ENCODE data around the gene AKAP7.
A peak's percentile ranks its signal among the peaks of the same experiment; 100 is the strongest.
"Not testable (repeated sequence)": the region's sequence is repeated elsewhere in the genome, so short reads cannot be mapped to it uniquely, and the experiment has no call there.

AKAP7 gene

GRCh38 chr6:131135244-131136020 is at the start of gene AKAP7:
Gene AKAP7, plus strand, starts transcription at chr6:131135467. Its CDS starts 297 bp downstream, at chr6:131135764.
- DNase-seq (ENCODE audit: low read depth), result peak; percentile 33

- not testable (repeated sequence) for DNase-seq (ENCODE audit: low read depth)
Measured at GRCh38 chr6:131090339-131090738, 44.9 kb upstream of the AKAP7 start.

- not testable (repeated sequence) for DNase-seq (ENCODE audit: low read depth)
Measured at GRCh38 chr6:131091944-131092343, 43.3 kb upstream of the AKAP7 start.

DNA sequence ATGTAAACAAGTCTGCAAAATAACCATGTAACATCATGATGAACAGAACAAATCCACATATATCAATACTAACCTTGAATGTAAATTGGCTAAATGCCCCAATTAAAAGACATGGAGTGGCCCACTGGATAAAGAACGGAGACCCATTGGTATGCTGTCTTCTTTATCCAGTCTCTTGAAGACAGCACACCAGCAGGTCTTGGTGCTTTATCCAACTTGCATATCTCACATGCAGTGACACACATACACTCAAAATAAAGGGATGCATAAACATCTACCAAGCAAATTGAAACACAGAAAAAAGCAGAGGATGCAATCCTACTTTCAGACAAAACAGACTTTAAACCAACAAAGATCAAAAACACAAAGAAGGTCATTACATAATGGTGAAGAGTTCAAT is 41.9 kb upstream of the AKAP7 start:
- no peak for DNase-seq (ENCODE audit: low read depth)

GRCh38 chr6:131096786-131097185 is 38.5 kb upstream of the AKAP7 start:
- no peak for DNase-seq (ENCODE audit: low read depth)

GRCh38 chr6:131101911-131102680 is 33.2 kb upstream of the AKAP7 start:
- no peak for DNase-seq (ENCODE audit: low read depth)

DNA sequence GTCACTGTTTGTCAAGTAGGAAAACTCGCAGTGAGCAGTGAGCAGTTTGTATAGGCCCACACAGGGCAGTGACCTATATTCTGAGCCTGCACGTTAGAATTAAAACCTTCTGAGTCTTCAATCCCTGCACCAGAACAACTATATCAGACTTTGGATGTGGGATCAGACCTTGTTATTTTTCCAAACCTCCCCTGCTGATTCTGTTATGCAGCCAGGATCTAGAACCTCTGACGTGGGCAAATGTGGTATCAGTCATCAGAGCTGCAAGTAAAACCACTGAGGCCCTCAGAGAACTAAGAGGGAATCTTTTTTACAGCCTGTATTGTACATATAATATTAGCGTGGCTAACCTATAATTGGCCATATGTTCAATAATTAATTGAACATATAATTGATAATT is 32.0 kb upstream of the AKAP7 start:
- DNase-seq (ENCODE audit: low read depth), result no peak

DNA sequence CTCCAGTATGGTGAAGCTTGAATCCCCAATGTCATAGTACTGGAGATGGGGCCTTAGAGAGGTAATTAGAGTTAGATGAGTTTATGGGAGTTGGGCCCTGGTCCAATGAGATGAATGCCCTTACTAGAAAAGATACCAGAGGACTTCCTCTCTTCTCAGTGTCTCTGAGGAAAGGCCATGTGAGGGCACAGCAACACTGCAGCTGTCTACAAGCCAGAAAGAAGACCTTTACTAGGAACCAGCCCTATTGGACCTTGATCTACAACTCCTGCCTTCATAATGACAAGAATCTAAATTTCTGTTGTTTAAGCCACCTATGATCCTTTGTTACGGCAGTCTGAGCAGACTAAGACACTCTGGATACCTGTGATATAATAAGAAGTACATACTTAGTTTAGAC is 31.4 kb upstream of the AKAP7 start:
- DNase-seq (ENCODE audit: low read depth), result no peak

DNA sequence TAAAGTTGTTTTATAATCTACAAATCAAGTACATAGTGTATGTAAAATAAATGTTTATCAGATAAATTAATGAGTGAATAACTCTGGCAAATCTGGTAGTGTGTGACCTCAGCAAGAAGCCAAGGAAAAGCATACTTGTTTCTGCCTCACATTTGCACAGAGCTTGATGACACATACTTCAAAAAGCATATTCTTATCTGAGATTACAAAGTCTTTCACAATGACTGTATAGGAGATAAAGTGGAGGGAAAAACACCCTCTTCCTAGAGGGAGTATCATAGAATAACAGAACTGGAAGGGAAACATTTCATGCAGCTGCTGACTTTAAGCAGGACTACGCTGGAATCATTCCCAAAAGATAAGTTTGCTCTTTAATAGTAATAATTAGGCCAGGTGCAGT is 28.1 kb upstream of the AKAP7 start:
- no peak for DNase-seq (ENCODE audit: low read depth)

DNA sequence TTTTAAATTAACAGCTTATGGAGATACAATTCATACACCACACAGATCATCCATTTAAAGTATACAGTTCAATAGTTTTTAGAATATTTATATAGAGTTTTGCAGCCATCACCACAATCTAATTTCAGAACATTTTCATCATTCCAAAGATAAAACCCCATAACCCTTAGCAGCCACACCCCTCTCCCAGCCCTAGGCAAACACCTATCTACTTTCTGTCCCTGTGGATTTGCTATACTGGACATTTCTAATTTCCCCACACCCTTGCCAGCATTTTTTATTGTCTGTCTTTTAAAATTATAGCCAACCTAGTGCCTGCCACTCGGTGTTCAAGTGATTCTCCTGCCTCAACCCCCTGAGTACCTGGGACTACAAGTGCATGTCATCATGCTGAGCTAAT is 23.0 kb upstream of the AKAP7 start:
- DNase-seq (ENCODE audit: low read depth), result no peak

GRCh38 chr6:131115651-131116050 is 19.6 kb upstream of the AKAP7 start:
- no peak for DNase-seq (ENCODE audit: low read depth)

GRCh38 chr6:131116321-131116720 is 18.9 kb upstream of the AKAP7 start:
- no peak for DNase-seq (ENCODE audit: low read depth)

DNA sequence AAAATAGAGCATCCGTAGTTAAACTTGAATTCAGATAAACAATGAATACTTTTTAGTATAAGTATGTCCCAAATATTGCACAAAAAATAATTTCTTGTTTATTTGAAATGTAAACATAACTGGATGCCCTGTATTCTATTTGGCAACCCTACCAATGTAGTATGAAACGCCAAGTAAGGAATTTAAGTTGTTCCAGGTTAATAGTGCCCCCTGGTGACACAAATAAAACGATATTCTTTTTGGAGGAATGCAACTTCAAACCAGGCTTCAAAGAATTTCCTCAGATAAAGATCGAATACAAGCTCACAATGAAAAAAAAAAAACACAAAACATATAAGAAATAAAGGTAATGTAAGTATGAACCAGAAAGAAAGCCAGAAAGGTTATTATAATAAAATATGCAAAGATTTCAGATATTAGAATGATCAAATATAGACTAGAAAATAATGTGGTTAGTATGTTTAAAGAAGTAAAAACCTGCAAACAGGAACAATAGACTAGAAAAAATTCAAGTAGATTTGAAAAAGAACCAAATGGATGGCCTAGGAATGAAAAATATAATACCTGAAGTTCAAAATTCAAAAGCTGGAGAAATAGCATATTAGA is 18.4 kb upstream of the AKAP7 start:
- no peak for DNase-seq (ENCODE audit: low read depth)

DNA sequence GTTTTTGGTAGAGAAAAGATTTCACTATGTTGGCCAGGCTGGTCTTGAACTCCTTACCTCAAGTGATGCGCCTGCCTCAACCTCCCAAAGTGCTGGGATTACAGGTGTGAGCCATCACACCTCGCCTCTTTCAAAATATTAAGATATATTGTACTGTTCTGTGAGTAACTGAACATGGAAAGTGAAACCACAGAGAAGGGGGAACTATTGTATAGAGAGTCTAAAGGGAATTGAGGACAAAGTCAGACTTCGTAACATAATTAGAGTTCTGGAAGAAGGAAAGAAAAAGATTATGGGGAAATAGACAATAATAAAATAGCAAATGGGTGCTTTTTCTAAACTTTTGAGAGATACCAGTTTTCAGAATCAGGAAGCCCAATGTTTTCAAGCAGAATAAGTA is 17.4 kb upstream of the AKAP7 start:
- DNase-seq (ENCODE audit: low read depth), result no peak

- DNase-seq (ENCODE audit: low read depth), result no peak
Measured at GRCh38 chr6:131122007-131122406, 13.3 kb upstream of the AKAP7 start.

GRCh38 chr6:131122516-131122915 is 12.8 kb upstream of the AKAP7 start:
- DNase-seq (ENCODE audit: low read depth), result no peak

GRCh38 chr6:131124336-131125071 is 10.8 kb upstream of the AKAP7 start:
- no peak for DNase-seq (ENCODE audit: low read depth)

DNA sequence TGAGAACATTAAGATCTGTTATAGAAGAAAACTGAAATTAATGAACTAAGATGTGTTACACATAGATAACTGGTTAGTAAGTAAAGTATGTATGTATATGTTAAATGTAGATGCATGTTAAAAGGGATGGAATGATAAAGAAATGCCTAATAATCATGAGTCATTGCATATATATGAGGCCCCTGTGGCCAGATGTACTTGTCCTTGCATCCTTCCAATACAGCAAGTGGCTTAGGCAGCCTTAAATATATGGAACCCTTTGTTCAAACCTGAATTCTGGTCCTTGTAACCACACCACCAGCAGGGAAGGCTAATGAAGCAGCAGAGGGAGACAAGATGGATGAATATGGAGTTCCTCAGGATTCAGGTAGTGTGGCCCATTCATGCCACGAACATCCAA is 9.8 kb upstream of the AKAP7 start:
- no peak for DNase-seq (ENCODE audit: low read depth)

DNA sequence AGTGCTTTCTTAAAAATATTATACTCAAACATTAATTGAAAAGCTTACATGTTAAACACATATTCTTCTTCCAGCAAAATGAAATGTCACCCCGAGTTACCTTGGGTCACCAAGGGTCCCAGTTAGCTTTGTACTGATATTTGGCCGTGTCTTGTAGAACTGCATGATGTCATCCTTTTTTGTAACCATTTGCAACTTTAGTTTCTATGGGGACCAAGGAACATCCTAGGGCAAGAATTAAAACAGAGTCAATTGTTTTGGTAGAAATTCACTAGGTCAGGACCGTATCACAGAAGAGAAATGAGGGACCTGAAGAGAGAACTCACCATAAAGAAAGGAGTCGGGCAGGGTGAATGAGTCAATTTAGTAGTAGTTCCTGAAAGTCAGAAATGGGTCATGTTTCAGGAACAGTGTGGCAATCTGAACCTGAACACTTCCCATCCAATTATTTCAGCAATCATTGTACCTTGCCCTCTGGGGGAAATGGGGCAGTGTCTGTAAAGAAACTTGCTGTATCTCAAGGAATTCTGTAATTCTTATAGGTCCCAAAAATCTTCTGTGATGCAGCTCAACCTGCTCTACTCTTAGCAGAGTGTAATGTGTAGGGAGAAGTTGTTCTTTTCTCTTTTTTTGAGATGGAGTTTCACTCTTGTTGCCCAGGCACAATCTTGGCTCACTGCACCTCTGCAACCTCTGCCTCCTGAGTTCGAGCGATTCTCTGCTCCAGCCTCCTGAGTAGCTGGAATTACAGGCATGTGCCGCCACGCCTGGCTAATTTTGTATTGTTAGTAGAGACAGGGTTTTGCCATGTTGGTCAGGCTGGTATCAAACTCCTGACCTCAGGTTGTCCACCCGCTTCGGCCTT is 5.3 kb upstream of the AKAP7 start:
- DNase-seq (ENCODE audit: low read depth), result no peak

DNA sequence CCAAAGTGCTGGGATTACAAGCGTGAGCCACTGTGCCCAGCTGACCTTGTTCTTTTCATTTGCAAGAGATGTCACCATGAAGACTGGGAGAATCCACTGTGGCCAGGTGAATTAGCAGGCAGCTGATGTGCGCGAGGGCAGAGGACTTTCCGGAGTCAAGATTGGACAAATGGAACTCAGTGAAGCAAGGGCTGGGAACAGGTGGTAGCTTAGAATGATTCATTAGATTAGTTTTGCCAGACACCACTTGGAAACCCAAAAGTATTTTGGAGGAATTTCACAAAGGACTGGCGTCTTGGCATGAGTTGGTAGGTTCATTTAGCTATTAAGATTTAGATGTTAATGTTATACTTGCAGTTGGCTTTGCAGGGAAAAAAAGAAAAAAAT is 4.7 kb upstream of the AKAP7 start:
- DNase-seq (ENCODE audit: low read depth), result no peak

- DNase-seq (ENCODE audit: low read depth), result no peak
Measured at GRCh38 chr6:131132360-131132759, 2.9 kb upstream of the AKAP7 start.

All from stimulated activated CD4-positive, alpha-beta T cell treated with anti-CD3 and anti-CD28 coated beads, Interleukin-2, amount 100 ng/mL, for 4 hours (primary cell).